Measurements from ENCODE around the gene IQSEC1. TPM values are rescaled to one million over a fixed set of nuclear protein-coding genes. Genes with fewer than 3 reads are reported as not detected.

IQSEC1 gene
- total and polyA plus RNA-seq, 9 of the 15 experiments (the other 6 are each of a cell fraction or from before 2014, with no cell fraction given) = 0.56 to 39.0 (median 6.8) TPM

DNA sequence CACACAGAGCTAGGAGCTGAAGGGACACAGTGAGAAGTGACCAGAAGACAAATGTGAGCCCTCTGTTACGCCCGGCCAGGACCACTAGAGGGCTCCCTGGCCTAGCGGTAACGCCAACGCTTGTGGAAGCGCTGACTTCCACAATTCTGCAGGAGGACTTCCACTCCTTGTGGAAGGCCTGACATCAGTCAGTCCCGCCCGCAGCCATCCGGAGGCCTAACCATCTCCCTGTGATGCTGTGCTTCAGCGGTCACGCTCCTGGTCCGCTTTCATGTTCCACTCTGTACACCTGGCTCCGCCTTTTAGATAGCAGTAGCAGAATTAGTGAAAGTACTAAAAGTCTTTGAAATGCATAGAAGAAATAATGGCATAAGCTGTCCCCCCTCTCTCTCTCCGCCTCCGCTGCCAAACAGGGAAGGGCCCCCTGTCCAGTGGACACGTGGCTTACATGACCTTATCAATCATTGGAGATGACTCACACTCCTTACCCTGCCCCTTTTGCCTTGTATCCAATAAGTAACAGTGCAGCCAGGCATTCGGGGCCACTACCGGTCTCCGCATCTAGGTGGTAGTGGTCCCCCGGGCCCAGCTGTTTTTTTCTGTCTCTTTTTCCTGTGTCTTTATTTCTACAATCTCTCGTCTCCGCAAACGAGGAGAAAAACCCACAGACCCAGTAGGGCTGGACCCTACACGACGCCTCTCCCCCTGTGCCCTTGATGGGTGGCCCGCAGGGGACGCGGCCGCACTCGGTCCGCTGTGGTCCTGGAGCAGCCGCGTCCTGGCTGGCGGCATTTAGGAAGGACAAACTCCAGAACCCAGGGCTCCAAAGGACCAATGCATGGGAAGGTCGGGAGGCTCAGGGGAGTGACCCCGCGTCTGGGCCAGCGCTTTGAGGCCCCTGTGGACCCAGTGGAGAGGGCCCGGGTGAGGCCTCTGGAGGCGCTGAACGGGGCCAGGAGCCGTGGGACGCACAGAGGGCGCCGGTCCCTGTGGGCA is 204.9 kb downstream of the IQSEC1 start (continued):
- TF ChIP-seq NEUROD1 (IDR thresholded peaks at IDR 0.05; ENCODE audit: borderline replicate concordance, low read depth, low read length, partially characterized antibody) = no peak
- TF ChIP-seq IRF2 (CRISPR knock-in tag; IDR thresholded peaks at IDR 0.05) = no peak
- TF ChIP-seq KAT8 (IDR thresholded peaks at IDR 0.05; ENCODE audit: low read depth) = no peak
- TF ChIP-seq TAF1 (IDR thresholded peaks at IDR 0.05; ENCODE audit: control insufficient read depth, extremely low read depth, insufficient read depth, low read length, severe bottlenecking) = no peak
- peak; percentile 15 to 56; a peak in 2 of 4 replicates for TF ChIP-seq TRIM24 (IDR thresholded peaks at IDR 0.05)
- TF ChIP-seq ZNF12 (CRISPR knock-in tag; IDR thresholded peaks at IDR 0.05) = peak; percentile 70; the same call in 1 of the 2 replicates
- TF ChIP-seq, protein P1, sequence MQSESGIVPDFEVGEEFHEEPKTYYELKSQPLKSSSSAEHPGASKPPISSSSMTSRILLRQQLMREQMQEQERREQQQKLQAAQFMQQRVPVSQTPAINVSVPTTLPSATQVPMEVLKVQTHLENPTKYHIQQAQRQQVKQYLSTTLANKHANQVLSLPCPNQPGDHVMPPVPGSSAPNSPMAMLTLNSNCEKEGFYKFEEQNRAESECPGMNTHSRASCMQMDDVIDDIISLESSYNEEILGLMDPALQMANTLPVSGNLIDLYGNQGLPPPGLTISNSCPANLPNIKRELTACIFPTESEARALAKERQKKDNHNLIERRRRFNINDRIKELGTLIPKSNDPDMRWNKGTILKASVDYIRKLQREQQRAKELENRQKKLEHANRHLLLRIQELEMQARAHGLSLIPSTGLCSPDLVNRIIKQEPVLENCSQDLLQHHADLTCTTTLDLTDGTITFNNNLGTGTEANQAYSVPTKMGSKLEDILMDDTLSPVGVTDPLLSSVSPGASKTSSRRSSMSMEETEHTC (IDR thresholded peaks at IDR 0.05) = no peak
- TF ChIP-seq PHF8 (IDR thresholded peaks at IDR 0.05; ENCODE audit: borderline replicate concordance, low read length) = peak; percentile 47; the same call in 1 of the 2 replicates
- TF ChIP-seq TRIM28 (IDR thresholded peaks at IDR 0.05) = peak; percentile 87; the same call in 1 of the 2 replicates
- peak; percentile 66 for TF ChIP-seq SOX6 (IDR thresholded peaks at IDR 0.05)
- TF ChIP-seq TOE1 (IDR thresholded peaks at IDR 0.05; ENCODE audit: borderline replicate concordance) = no peak; the same call in none of the 2 replicates
- peak; percentile 73; the same call in 1 of the 2 replicates for TF ChIP-seq TOE1 (CRISPR knock-in tag; IDR thresholded peaks at IDR 0.05; ENCODE audit: borderline replicate concordance, low read depth)
- TF ChIP-seq SREBF1 (IDR thresholded peaks at IDR 0.05; ENCODE audit: borderline replicate concordance, low read depth, low read length) = no peak
- TF ChIP-seq DPF2 (IDR thresholded peaks at IDR 0.05) = peak; percentile 92
- peak; percentile 63 for TF ChIP-seq SUPT5H (IDR thresholded peaks at IDR 0.05)
- TF ChIP-seq CHCHD3 (CRISPR knock-in tag; IDR thresholded peaks at IDR 0.05) = 0 out of 2 replicates have a peak, but pooled peaks have one; percentile 38
- TF ChIP-seq GTF2B (IDR thresholded peaks at IDR 0.05; ENCODE audit: extremely low read depth, insufficient read length) = no peak
- TF ChIP-seq ZFP36 (IDR thresholded peaks at IDR 0.05; ENCODE audit: low read depth, low read length, partially characterized antibody) = peak; percentile 63
- peak; percentile 6 for TF ChIP-seq TBP (optimal IDR thresholded peaks at IDR 0.05; ENCODE audit: low read depth, low read length)
- peak; percentile 98 for TF ChIP-seq HDAC2 (IDR thresholded peaks at IDR 0.05)
- TF ChIP-seq E2F6 (IDR thresholded peaks at IDR 0.05; ENCODE audit: borderline replicate concordance in 1 of 2, extremely low read depth in 1 of 2, insufficient read depth in 1 of 2, insufficient read length in 1 of 2, low read depth in 1 of 2, low read length in 1 of 2, poor library complexity in 1 of 2, severe bottlenecking in 1 of 2) = peak; percentile 22 to 47
